Mesenteric fat pad (tissue), 1 donor: ENCODE results near the gene NPC1. TPM values are rescaled to one million over a fixed set of nuclear protein-coding genes. Genes with fewer than 3 reads are reported as not detected.
"Not testable (repeated sequence)": the region's sequence is repeated elsewhere in the genome, so short reads cannot be mapped to it uniquely, and the experiment has no call there.

Experiments
- DNase-seq: peaks from one replicate; pipeline ENCODE4 v3.0.0-alpha.2; 2020; ENCODE audit warnings: low spot score
- total RNA-seq: library from RNA; stranded (reverse); fragmentation: NEBNext Ultra II Directional; extraction: Animal tissue kit (Norgen Biotek cat#: 25700); gene quantifications from one replicate; pipeline ENCODE4 v1.2.1, GENCODE V29; 2021
- donor health status: DM: yes; HTN: yes; CAD: no.

NPC1 gene
- total RNA-seq, 1 donor from 2014 or later, result 59.3 TPM

DNA sequence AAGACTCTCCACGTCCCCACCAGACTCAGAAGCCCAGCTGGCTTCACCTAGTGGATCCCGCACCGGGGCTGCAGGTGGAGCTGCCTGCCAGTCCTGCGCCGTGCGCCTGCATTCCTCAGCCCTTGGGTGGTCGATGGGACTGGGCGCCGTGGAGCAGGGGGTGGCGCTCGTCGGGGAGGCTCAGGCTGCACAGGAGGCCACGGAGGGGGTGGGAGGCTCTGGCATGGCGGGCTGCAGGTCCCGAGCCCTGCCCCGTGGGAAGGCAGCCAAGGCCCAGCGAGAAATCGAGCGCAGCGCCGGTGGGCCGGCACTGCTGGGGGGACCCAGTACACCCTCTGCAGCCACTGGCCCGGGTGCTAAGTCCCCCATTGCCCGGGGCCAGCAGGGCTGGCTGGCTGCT, 8.8 kb downstream of the NPC1 start:
- DNase-seq, result not testable (repeated sequence)

DNA sequence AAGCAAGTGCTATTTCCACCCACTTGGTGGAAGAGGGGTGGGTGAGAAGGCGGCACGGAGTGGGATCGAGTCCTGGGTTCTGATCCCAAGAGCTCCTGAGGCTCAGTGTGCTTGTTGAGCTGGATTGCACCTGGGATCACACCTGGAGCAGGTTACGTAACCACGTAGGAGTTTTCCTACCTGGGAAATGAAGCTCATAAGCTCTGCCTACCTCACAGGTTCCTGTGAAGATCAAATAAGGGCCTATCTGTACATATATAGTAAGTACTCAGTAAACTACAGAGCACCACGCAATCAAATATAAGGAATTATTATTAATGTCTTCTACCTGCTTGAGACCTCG, 11.0 kb downstream of the NPC1 start:
- no peak for DNase-seq

DNA sequence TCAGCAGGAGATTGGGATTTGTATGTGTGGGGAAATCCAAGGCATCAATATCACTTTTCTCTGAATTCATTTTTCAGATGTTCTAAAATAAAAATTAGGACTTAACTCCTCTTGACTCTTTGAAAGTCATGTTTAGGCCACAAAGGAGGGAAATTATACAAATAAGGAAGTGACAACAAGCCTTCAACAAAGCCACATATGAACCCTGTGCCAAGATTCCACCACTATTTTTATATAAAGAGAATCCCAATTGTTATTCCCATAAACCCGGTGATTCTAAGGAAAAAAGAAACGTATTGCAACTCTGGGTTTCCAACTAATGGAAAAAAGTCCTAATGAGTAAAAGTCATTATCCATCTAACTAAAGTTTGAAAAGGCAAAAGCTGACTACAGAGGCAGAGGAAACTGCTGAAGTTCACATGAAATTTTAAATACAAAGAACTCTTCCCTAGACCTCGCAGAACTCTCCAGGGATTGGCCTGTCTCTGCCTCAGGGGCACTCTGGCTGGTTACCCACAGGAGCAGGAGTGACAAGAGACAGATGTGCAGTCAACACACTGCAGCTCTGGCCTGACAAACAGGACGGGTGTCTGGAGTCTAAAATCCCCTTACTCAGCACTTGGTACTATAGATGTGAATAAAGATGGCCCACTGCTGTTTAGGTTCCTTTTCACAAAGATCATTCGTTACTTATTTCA, 11.5 kb downstream of the NPC1 start:
- DNase-seq, result no peak

DNA sequence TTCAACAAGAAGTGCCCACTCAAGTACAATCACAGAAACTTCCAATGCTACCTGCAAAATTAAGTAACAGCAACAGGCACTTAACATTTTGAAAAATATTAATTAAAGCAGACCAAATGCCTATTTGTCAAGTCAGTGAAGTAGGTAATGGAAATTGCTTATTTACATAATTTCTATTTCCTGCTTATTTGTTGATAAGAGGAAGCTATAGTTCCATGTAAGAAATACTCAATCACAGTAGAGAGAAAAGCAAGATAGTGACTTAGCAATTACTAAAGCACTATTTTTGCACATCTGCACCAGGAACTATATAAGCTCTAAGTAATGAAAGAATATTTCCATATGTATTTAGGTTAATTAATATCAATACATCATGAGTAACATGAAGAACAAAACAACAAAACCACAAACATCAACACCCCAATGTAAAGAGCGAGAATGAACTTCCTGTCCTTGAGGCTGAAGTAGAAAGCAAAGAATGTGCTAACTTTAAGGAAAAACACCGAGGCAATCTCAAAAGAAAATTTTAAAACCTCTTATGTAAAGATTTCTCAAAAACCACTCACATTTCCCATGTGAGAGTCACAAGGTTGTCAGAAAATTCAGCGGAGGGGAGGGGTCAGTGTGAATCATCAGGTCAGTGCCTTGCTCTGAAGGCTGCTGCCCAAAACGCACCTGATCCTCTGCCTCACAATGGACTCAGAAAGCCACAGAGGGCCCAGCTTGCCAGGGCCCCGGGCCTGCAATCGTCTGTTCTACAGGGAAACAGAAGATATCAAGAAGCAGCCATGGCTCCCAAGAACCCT, 12.5 kb downstream of the NPC1 start:
- DNase-seq, result no peak

DNA sequence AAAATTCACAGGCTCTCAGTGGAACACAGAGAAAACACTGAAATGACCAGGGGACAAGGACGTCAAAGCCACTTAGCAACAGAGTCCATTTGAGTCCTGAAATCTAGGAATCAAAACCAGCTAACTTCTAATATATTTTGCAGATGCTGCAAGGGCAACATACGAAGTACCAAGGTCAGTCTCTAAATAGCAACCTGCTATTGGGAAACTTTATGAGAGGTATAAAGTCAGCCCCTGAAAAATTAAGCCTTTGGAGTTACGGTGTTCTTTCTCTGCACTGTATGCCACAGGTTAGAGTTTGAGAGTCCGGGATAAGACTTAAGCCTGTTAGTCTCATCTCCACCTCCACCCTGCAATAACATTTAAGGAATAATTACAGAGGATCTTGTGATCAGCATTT, 13.3 kb downstream of the NPC1 start:
- no peak for DNase-seq

DNA sequence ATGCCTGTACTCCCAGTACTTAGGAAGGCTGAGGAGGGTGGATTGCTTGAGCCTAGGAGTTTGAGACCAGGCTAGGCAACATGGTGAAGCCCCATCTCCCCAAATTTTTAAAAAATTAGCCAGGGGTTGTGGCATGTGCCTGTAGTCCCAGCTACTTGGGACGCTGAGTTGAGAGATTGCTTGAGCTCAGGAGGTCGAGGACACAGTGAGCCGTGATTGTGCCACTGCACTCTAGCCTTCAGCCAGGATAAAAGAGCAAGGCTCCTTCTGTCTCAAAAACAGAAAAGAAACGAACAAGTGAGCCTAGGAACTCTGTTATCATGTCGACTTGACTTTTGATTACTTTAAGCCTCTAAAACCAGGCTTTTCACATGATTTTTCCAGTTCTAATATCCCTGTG, 13.7 kb downstream of the NPC1 start:
- no peak for DNase-seq

DNA sequence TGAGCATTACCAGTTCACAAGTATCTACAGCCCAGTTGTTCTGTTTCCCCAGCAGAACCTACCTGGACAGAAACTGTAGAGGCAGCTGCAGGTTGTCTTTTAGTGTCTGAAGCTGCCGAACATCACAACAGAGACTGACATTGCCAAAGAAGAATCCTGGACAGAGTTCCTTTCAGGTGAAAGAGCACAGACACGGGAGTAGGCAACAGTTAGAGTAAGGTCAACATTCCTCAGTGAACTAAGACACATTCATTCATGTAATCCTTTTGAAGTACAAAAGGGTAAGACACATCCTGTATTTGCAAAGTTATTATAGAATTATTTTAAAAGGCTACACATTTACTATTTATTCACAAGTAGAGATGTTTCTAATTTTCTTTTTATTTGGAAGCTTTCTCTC, 14.3 kb downstream of the NPC1 start:
- DNase-seq, result no peak

DNA sequence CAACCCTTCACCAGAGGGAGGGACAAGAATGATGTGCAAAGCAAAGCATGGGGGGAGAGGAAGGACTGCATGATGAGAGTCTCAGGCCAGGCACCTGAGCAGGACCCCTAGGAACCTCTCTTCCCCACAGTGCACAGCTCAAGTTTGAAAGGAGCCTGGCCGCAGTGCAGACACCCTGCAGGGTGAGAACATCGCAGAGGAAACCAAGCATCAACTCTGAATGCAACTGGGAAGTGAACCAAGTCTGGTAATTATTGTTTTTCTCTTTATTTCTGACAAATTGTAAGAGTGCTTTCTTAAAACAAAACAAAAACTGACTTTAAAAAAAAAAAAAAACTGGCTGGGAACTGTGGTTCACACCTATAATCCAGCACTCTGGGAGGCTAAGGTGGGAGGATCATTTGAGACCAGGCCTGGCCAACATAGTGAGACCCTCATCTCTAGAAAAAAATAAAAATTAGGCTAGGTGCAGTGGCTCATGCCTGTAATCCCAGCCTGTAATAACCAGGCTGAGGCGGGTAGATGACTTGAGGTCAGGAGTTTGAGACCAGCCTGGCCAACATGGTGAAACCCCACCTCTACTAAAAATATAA, 15.3 kb downstream of the NPC1 start:
- DNase-seq, result no peak

DNA sequence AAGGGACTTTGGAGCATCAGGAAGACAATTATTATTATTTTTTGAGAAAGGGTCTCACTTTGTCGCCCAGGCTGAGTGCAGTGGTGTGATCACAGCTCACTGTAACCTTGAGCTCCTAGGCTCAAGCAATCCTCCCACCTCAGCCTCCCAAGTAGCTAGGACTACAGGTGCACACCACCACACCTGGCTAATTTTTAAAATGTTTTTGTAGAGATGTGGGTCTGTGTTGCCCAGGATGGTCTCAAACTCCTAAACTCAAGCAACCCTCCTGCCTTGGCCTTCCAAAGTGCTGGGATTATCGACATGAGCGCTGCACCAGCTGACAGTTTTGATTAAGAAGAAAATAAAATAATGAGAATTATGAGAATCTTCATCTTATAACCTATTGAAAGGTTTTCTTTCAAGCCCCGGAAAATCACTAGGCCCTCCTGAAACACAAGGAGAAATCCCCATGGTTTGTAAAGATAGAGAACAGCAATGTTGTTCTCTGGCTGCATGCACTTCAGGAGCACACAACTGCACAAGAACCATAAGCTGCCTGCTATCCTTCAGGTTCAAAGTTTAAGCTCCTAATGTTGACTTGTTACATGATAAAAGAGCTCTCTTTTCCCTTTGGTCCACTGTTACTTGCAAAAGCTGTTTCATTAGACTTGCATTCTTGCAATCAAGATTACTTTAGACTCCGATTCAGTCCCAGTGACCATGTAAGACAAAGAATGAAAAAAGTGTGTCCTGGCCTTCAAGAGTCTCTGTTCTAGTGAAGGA, 16.8 kb downstream of the NPC1 start:
- DNase-seq, result no peak

DNA sequence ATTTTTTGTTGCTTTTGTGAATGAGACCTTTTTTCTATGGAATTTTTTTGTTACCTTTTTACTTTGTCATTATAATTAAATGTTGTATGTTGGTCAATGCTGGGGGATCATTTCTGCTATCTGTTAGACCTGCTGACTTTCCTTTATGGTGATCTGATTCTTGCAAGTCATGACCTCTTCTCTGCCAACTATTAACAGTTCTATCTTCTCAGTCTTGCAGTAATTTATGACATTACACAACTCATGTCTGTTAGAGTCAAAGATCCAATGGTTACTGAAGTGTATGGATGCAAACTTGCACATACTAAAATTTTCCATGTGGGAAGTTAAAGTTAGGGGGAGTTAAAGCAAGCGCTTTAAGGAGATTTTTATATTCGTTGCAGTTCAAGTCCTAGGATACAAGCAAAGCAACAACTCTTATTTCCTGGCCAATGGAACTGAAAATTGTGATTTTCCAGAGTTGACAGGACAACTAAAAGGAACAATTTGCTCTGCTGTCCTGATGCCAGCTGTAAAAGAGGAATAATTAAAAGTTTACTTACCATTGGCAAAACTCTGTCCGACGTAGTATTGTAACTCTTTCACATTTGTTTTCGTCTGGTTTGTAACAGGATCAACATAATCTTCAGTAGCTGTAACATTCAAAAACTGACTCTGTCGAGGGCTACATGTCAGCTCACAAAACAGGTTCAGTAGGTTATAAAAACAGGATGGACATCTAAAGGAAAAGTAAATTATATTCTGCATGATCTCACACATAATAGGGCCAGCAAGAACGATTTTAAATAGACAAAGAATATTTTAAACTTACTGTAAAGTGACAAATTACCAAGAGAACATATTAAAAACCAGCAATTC, 17.8 kb downstream of the NPC1 start:
- no peak for DNase-seq

DNA sequence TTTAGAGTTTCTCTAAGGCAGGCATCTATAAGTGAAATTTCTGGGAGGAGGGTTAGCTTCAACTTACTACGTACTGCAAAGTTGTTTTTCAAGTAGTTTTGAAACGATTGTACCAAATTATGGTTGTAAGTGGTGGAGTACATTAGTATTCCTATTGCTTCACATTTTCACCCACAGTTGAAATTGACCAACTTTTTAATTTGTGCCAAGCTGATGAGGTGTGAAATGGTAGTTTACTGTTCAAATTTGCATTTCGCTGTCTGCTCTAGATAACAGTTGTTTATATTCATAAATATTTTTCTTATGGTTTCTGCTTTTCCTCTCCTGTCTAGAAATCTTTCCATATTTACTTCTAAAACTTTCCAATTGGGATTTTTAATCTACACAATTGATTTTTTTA, 18.6 kb downstream of the NPC1 start:
- no peak for DNase-seq

DNA sequence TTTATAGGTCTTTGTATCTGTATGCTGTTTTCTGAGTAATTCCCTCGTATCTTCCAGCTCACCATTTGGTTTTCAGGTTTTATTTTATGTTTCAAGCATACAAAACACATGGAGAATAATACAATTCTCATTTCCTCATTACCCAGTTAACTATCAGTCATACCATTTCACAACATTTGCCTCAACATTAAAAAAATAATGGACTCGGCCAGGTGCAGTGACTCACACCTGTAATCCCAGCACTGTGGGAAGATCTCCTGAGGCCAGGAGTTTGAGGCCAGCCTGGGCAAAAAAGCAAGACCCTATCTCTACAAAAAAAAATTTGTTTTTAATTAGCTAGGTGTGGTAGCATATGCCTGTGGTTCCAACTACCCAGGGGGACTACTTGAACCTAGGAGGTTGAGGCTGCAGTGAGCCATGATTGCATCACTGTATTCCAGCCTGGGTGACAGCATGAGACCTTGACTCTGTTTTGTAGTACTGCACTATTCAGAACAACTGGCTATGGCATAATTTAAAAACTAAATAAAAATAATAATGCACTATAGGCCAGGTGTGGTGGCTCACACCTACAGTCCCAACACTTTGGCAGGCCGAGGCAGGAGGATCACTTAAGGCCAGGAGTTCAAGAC, 20.3 kb downstream of the NPC1 start:
- no peak for DNase-seq

DNA sequence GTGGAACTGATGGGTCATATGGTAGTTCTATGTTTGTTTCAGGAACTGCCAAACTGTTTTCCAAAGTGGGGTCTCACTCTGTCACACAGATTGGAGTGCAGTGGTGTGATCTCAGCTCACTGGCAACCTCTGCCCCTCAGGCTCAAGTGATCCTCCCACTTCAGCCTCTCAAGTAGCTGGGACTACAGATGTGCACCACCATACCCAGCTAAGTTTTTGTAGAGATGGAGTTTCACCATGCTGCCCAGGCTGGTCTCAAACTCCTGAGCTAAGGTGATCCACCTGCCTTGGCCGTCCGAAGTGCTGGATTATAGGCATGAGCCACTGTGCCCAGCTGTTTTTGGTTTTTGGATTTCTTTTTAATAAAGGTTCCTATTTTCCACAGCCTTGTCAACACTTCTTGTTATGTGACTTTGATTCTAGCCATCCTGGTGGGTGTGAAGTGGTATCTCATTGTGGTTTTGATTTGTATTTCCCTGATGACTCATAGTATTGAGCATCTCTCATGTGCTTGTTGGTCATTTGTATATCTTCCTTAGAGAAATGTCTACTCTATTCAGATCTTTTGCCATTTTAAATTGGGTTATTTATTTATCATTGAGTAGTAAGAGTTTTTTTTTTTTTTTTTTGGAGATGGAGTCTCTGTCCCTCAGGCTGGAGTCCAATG, 22.8 kb downstream of the NPC1 start:
- no peak for DNase-seq

DNA sequence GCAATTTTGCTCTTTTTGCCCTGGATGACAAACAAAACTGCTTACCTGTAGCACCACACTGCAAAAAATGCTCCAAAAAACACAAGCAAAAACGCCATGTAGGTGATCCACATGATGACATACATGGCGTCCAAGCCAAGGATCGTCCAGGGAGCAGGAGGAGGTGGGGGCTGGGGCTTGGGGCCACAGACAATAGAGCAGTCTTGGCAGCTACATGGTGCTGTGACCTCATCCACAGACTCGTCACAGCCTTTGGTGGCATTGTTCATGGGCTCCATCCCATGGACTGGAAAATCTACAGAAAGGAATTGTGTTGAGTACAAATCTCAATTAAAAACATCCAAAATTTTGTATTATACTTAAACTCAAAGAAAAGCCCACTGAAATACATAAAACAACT, 26.1 kb downstream of the NPC1 start:
- no peak for DNase-seq

DNA sequence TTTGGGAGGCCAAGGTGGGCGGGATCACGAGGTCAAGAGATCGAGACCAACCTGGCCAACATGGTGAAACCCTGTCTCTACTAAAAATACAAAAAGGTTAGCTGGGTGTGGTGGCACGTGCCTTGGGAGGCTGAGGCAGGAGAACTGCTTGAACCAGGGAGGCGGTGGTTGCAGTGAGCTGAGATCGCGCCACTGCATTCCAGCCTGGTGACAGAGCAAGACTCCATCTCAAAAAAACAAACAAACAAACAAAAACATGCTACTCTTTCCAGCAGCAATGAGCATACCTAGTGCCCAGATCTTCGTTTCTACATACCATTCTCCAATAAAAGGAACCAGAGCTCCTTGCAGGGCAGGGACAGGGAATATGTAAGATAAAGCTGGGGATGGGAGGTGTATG, 28.8 kb downstream of the NPC1 start:
- not testable (repeated sequence) for DNase-seq

DNA sequence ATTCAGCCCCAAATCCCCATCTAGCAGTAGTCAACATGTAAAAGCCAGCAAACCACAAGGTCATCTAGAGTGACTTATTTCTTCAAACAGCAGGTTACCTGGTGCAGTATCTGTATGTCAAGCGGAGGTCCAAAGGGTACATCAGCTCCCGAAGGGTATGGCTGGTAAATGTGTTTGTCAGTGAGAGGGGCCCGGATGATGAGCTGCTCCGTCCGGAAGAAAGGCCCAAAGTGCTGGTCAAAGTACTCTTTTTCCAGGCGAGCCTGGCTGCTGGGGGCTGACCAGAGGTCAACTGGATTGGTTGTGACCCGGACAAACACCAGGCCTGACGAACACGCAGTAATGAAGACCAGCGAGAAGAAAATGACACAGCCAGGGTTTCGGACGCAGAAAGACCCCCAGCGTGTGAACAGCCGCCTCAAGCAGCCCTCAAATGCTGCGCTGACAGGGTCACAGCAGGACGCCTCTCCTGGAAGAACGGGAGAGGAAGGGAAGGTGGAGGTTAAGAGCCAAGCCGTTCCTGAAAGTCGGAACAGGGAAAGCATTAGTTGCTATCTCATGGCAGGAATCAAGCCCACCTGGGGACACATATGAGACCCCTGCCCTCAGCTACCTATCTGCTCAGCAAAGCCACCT, 30.0 kb downstream of the NPC1 start:
- no peak for DNase-seq

DNA sequence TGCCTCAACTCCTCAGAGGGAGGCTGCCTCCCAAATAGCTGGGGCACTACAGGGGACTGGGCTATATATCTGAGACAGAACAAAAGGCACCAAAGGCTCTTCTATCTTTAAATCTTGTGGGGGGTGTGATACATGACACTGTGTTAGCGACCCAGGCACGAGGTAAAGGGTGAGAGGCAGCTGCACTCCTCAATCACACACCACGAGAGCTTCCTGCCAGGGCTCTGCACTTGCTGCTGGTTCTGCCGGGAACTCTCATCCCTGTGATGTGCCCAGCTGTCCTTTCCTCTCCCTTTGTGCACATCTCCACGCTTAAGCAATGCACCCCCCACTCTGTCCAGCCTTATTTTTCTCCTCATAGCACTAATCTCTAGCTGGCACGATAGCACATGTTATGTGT, 32.4 kb downstream of the NPC1 start:
- DNase-seq, result no peak

DNA sequence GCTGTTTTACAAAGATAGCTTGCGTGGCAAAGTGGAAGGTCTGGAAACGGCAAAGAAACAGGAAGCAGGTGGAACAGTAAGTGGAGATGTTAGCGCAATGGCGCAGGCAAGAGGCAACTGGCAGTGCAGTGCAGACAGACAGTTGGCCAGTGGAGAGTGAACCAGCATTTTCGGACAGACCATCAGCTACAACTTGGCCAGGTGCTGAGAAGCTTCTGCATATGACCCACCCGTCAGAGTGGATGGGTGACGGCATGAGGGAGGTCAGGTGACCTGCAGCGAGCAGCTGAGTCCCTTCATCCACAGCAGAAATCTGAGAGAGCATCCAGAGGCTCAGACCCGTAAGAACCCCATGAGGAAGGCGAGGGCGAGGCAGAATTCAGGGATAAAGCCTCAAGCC, 33.8 kb downstream of the NPC1 start:
- no peak for DNase-seq

DNA sequence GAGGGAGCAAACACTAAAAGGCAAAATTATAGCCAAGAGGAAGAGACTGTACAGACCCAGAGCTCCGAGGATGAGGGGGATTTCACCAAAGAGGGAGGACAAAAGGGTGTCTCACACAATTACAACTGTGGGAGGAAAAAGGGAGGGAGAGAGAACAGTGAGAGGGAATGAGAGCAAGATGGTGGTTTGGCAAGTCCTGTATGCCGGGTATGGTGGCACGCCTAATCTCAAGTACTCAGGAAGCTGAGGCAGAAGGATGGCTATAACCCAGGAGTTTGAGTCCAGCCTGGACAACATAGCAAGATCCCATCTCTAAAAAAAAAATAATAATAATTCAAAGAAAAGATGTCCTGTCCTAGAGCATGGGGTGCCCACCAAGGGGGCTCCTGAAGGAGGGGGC, 34.3 kb downstream of the NPC1 start:
- no peak for DNase-seq
